ENCODE results near the gene LRTM2. TPM values are rescaled to one million over a fixed set of nuclear protein-coding genes. Genes with fewer than 3 reads are reported as not detected.
A peak's percentile ranks its signal among the peaks of the same experiment; 100 is the strongest.

Gene LRTM2
- total and polyA plus RNA-seq, 9 of the 15 experiments (the other 6 are each of a cell fraction or from before 2014, with no cell fraction given) = 0.09 TPM; not detected in 8

GRCh38 chr12:1812650-1813302 is 7.6 kb upstream of the LRTM2 start:
- H3K9me1 ChIP-seq (ENCODE audit: control insufficient read depth, insufficient read depth, low read length) = no peaks in the 10 kb centered on the region
- TF ChIP-seq PKNOX1 (IDR thresholded peaks at IDR 0.05) = no peak; the same call in 1 of the 2 replicates
- TF ChIP-seq TFAM (CRISPR knock-in tag; conservative IDR thresholded peaks at IDR 0.05) = no peak
- no peak for TF ChIP-seq ELK3 (CRISPR knock-in tag; IDR thresholded peaks at IDR 0.05)
- no peak for TF ChIP-seq MLX (CRISPR knock-in tag; conservative IDR thresholded peaks at IDR 0.05)
- no peak for TF ChIP-seq TAF7 (tag; IDR thresholded peaks at IDR 0.05)
- peak in 1 of 2 experiments; percentile 77; a peak in 2 of 4 replicates for TF ChIP-seq HDAC1 (IDR thresholded peaks at IDR 0.05)
- TF ChIP-seq NCOA4 (IDR thresholded peaks at IDR 0.05; ENCODE audit: partially characterized antibody) = no peak
- TF ChIP-seq ZBTB49 (CRISPR knock-in tag; IDR thresholded peaks at IDR 0.05; ENCODE audit: borderline replicate concordance) = no peak
- TF ChIP-seq MCM5 (IDR thresholded peaks at IDR 0.05; ENCODE audit: low read depth) = no peak
- TF ChIP-seq ZKSCAN3 (CRISPR knock-in tag; IDR thresholded peaks at IDR 0.05) = no peak
- no peak for TF ChIP-seq MCM3 (IDR thresholded peaks at IDR 0.05)
- no peak for TF ChIP-seq TBP (optimal IDR thresholded peaks at IDR 0.05; ENCODE audit: low read depth, low read length)
- TF ChIP-seq NR0B1 (IDR thresholded peaks at IDR 0.05; ENCODE audit: partially characterized antibody) = no peak
- TF ChIP-seq NFIX (CRISPR knock-in tag; IDR thresholded peaks at IDR 0.05; ENCODE audit: low read depth) = no peak

More at GRCh38 chr12:1812650-1813302, 7.6 kb upstream of the LRTM2 start:
- no peak overlapping the region for H3K4me3 ChIP-seq
- no peaks in the 10 kb centered on the region for H3K79me2 ChIP-seq (ENCODE audit: control insufficient read depth, insufficient read depth, low read length)
- POLR2A ChIA-PET = interaction anchor here (0.6 to 1.3 kb wide), 2 partner anchors 18 to 109 kb away, joined by 3 read pairs; no protein-coding TSS in a partner anchor
- H3K4me2 ChIP-seq (ENCODE audit: insufficient read depth, low read length) = no peak overlapping the region
- BruUV-seq (replicated peaks) = no TSS peak
- 4% methylated on average over 16 of the region's 17 CpGs for WGBS (ENCODE audit: insufficient coverage, low coverage, missing lambda C conversion rate)
- FAIRE-seq (peak; percentile 83), ATAC-seq (peak; percentile 78), DNase-seq (ENCODE audit: extremely low read depth in 1 of 4, low spot score in 3 of 4) (peak; percentile 31 to 47 (median 37))
- H3K9me3 ChIP-seq (replicated peaks; ENCODE audit: control insufficient read depth, insufficient read depth, low read depth, low read length) = no peaks in the 10 kb centered on the region
- peaks cover 11 to 39% of the 10 kb centered on the region in 2 experiments; a peak in 4 of 5 replicates for H3K27me3 ChIP-seq (ENCODE audit: control insufficient read depth in 2 of 2, insufficient read depth in 2 of 2, low read length in 2 of 2)
- H3K9ac ChIP-seq (ENCODE audit: insufficient read depth in 1 of 2, low read depth in 2 of 2, low read length in 2 of 2) = peak overlapping the region in 1 of 2 experiments; percentile 56; a peak in 2 of 4 replicates
- intact Hi-C loops (cut with micrococcal nuclease) = loop anchor here (10.0 kb wide), 1 partner anchor 102 kb away; the partner anchor contains the start of gene CACNA2D4
- H2AFZ ChIP-seq (ENCODE audit: low read depth, low read length) = no peak overlapping the region
- peaks cover 27 to 30% of the 10 kb centered on the region in 2 experiments for H3K4me1 ChIP-seq (replicated peaks in 1 of 2; ENCODE audit: control insufficient read depth in 2 of 2, insufficient read depth in 2 of 2, low read length in 2 of 2)
- H3K27ac ChIP-seq (ENCODE audit: extremely low read depth, low read depth, low read length) = no peak overlapping the region
- in situ Hi-C loops (cut with MboI) = no loop called here
- CTCF ChIA-PET (ENCODE audit: low intra/inter-chr PET ratio) = no interaction called here
- H3K36me3 ChIP-seq (ENCODE audit: control insufficient read depth, insufficient read depth, low read length) = no peaks in the 10 kb centered on the region
- H4K20me1 ChIP-seq (replicated peaks; ENCODE audit: control insufficient read depth, insufficient read depth, low read length) = no peaks in the 10 kb centered on the region; the same call in 1 of the 2 replicates

Measured in K562 (cell line).